Colonic mucosa (tissue), 4 donors: ENCODE data around the gene SPEG. TPM values are rescaled to one million over a fixed set of nuclear protein-coding genes. Genes with fewer than 3 reads are reported as not detected.
A peak's percentile ranks its signal among the peaks of the same experiment; 100 is the strongest.

Source experiments
- DNase-seq: peaks from one replicate; pipeline ENCODE4 v3.0.0-alpha.2; 2020
- H3K27ac ChIP-seq: fragments of 200-600 bp; one replicate; pipeline ENCODE4 v1.8.0; 2021
- H3K27me3 ChIP-seq: fragments of 200-600 bp; one replicate; pipeline ENCODE4 v1.8.0; 2021
- H3K36me3 ChIP-seq: fragments of 200-600 bp; one replicate; pipeline ENCODE4 v1.8.0; 2021
- H3K4me1 ChIP-seq: fragments of 200-600 bp; one replicate; pipeline ENCODE4 v1.8.0; 2021; ENCODE audit warnings: mild to moderate bottlenecking
- H3K4me3 ChIP-seq: fragments of 200-600 bp; one replicate; pipeline ENCODE4 v1.8.0; 2021
- H3K9ac ChIP-seq, 2 donors: one replicate each; pipeline ENCODE4 v1.7.0; 2013; ENCODE audit warnings: control low read depth in 2 of 2, low read depth in 2 of 2, low read length in 2 of 2
- H3K9me3 ChIP-seq: fragments of 200-600 bp; one replicate; pipeline ENCODE4 v1.8.0; 2021
- CTCF ChIP-seq: fragments of 200-600 bp; IDR thresholded peaks from one replicate; pipeline ENCODE4 v1.8.0; 2022; ENCODE audit warnings: antibody characterized with exemption, mild to moderate bottlenecking
- intact Hi-C: fragments of 100-400 bp; cut with DNase I; formaldehyde crosslinking; loops from one replicate; pipeline ENCODE4 v1.14.1; 2022
- total RNA-seq, 2 donors: library from RNA; stranded (reverse); fragmentation: NEBNext Ultra II Directional in 1 of 2; extraction: Animal tissue kit (Norgen Biotek cat#: 25700) in 1 of 2; gene quantifications; one replicate each; pipeline ENCODE4 v1.2.1, GENCODE V29; 2021
- donor health status: healthy.
- donor health status: DM: no; HTN: no; CAD: no.
- donor health status: DM: no; HTN: no; CAD: no.

The SPEG gene
- total RNA-seq, 2 donors from 2014 or later: 6.2 to 19.3 TPM

- H3K9ac ChIP-seq: peak overlapping the region; percentile 78 to 88
- intact Hi-C loops: loop anchor here (5.0 kb wide), 1 partner anchor 144 kb away; no protein-coding TSS in a partner anchor
- H3K4me3 ChIP-seq: peak overlapping the region; percentile 74
- no peak for TF ChIP-seq CTCF
- H3K9me3 ChIP-seq: no peaks in the 10 kb centered on the region
- peak overlapping the region; percentile 92 for H3K27ac ChIP-seq
- H3K4me1 ChIP-seq: peaks cover 4% of the 10 kb centered on the region
- no peaks in the 10 kb centered on the region for H3K27me3 ChIP-seq
- peak; percentile 49 for DNase-seq
- H3K36me3 ChIP-seq: no peaks in the 10 kb centered on the region
These were observed 108.4 kb downstream of the SPEG start for GRCh38 chr2:219542931-219543595.

- Histone ChIP-seq H3K36me3 (no peaks in the 10 kb centered on the region), H3K4me1 (peaks cover 4% of the 10 kb centered on the region), H3K9ac (peak within 1 kb of the TSS; percentile 78 to 88), H3K27ac (peak within 1 kb of the TSS; percentile 92), H3K9me3 (no peaks in the 10 kb centered on the region), H3K27me3 (no peaks in the 10 kb centered on the region), H3K4me3 (peak within 1 kb of the TSS; percentile 74)
- peak; percentile 97 for DNase-seq
- no peak for TF ChIP-seq CTCF
- intact Hi-C loops: loop anchor here (5.0 kb wide), 1 partner anchor 144 kb away; no protein-coding TSS in a partner anchor
These were observed 109.1 kb downstream of the SPEG start, which contains the start of the genes CHPF and TMEM198 for GRCh38 chr2:219543596-219544358. CHPF (minus strand) TSS chr2:219543809; CDS start chr2:219543538, 271 bp downstream. TMEM198 (plus strand) TSS chr2:219544028; CDS start chr2:219544728, 700 bp downstream.

GRCh38 chr2:219544567-219544966 lies 109.9 kb downstream of the SPEG start:
- TF ChIP-seq CTCF: no peak
- Histone ChIP-seq H3K4me1 (peaks cover 4% of the 10 kb centered on the region), H3K36me3 (no peaks in the 10 kb centered on the region), H3K27ac (no peak overlapping the region), H3K4me3 (peak overlapping the region; percentile 74), H3K9me3 (no peaks in the 10 kb centered on the region), H3K27me3 (no peaks in the 10 kb centered on the region), H3K9ac (peak overlapping the region in 1 of 2 donors; percentile 43)
- no peak for DNase-seq
- intact Hi-C loops: loop anchor here (5.0 kb wide), 1 partner anchor 143 kb away; no protein-coding TSS in a partner anchor

- no peaks in the 10 kb centered on the region for H3K9me3 ChIP-seq
- H3K27ac ChIP-seq: no peak overlapping the region
- no peaks in the 10 kb centered on the region for H3K27me3 ChIP-seq
- no peak overlapping the region for H3K9ac ChIP-seq
- H3K4me1 ChIP-seq: peaks cover 4% of the 10 kb centered on the region
- H3K36me3 ChIP-seq: no peaks in the 10 kb centered on the region
- H3K4me3 ChIP-seq: no peak overlapping the region
- intact Hi-C loops: no loop called here
- no peak for DNase-seq
- TF ChIP-seq CTCF: no peak
These were observed 110.8 kb downstream of the SPEG start for GRCh38 chr2:219545295-219545942.

- intact Hi-C loops: no loop called here
- Histone ChIP-seq H3K27me3 (no peaks in the 10 kb centered on the region), H3K4me1 (peaks cover 4% of the 10 kb centered on the region), H3K9ac (no peak overlapping the region), H3K27ac (no peak overlapping the region), H3K4me3 (no peak overlapping the region), H3K36me3 (no peaks in the 10 kb centered on the region), H3K9me3 (no peaks in the 10 kb centered on the region)
- DNase-seq: no peak
- no peak for TF ChIP-seq CTCF
These were observed 111.3 kb downstream of the SPEG start for GRCh38 chr2:219545943-219546352.
